Fibroblast of lung (primary cell): ENCODE measurements around the gene BLID. TPM values are rescaled to one million over a fixed set of nuclear protein-coding genes. Genes with fewer than 3 reads are reported as not detected.

Source experiments
- DNase-seq, 2 donors: peaks; one replicate each; pipeline versions ENCODE4 v3.0.0 to v3.0.0-alpha.2; 2010; ENCODE audit warnings: low read depth in 2 of 2
- H2AFZ ChIP-seq: 2 replicates; pipeline ENCODE4 v1.5.1; 2012; ENCODE audit warnings: low read length, control low read depth, inconsistent platforms
- H3K27ac ChIP-seq: 2 replicates; pipeline ENCODE4 v1.5.1; 2011; ENCODE audit warnings: low read length, control low read depth; ENCODE audit not compliant: insufficient read depth
- H3K27me3 ChIP-seq: 2 replicates; pipeline ENCODE4 v1.5.1; 2011; ENCODE audit warnings: mild to moderate bottlenecking, low read length; ENCODE audit not compliant: control insufficient read depth, insufficient read depth
- H3K36me3 ChIP-seq: 2 replicates; pipeline ENCODE4 v1.5.1; 2011; ENCODE audit warnings: low read length; ENCODE audit not compliant: control insufficient read depth, insufficient read depth
- H3K4me1 ChIP-seq: 2 replicates; pipeline ENCODE4 v1.5.1; 2011; ENCODE audit warnings: low read length; ENCODE audit not compliant: control insufficient read depth, insufficient read depth; ENCODE audit errors: extremely low read depth
- H3K4me2 ChIP-seq: 2 replicates; pipeline ENCODE4 v1.5.1; 2011; ENCODE audit warnings: low read length, control low read depth; ENCODE audit not compliant: insufficient read depth; ENCODE audit errors: extremely low read depth
- H3K4me3 ChIP-seq, 4 experiments: fragments of 200-600 bp in 1 of 4; sonication (generic) in 1 of 4; replicated peaks in 1 of 4; 2 replicates each; pipeline ENCODE4 v1.5.1; 2011 to 2016; ENCODE audit warnings: low read length in 4 of 4, low read depth in 3 of 4, mild to moderate bottlenecking in 3 of 4, control low read depth in 2 of 4, inconsistent platforms in 1 of 4, mixed read lengths in 1 of 4; ENCODE audit not compliant: insufficient read depth in 1 of 4; ENCODE audit errors: control extremely low read depth in 1 of 4
- H3K79me2 ChIP-seq: 2 replicates; pipeline ENCODE4 v1.5.1; 2012; ENCODE audit warnings: mild to moderate bottlenecking, low read length, inconsistent platforms; ENCODE audit not compliant: control insufficient read depth, insufficient read depth
- H3K9ac ChIP-seq: 2 replicates; pipeline ENCODE4 v1.5.1; 2011; ENCODE audit warnings: mild to moderate bottlenecking, low read length, control low read depth; ENCODE audit not compliant: insufficient read depth
- H3K9me3 ChIP-seq: 2 replicates; pipeline ENCODE4 v1.5.1; 2012; ENCODE audit warnings: low read depth, low read length; ENCODE audit not compliant: control insufficient read depth, insufficient read depth
- H4K20me1 ChIP-seq: 2 replicates; pipeline ENCODE4 v1.5.1; 2011; ENCODE audit warnings: low read length; ENCODE audit not compliant: control insufficient read depth, insufficient read depth; ENCODE audit errors: extremely low read depth
- EZH2 ChIP-seq: IDR thresholded peaks from 2 replicates; pipeline ENCODE4 v1.5.1; 2012; ENCODE audit warnings: low read length, control low read depth, mild to moderate bottlenecking; ENCODE audit errors: missing control alignments
- polyA plus RNA-seq, 2 donors: library from polyadenylated mRNA; depleted of rRNA in 1 of 2; stranded (reverse) in 1 of 2; unstranded in 1 of 2; fragments of >200 nt; gene quantifications; 2 replicates each; pipeline ENCODE4 v1.2.1, GENCODE V29; 2011 to 2012; ENCODE audit warnings: missing spikeins in 1 of 2
- total RNA-seq: library from RNA; depleted of rRNA; stranded (reverse); fragments of >200 nt; gene quantifications from 2 replicates; pipeline ENCODE4 v1.2.1, GENCODE V29; 2014
- TF ChIP-seq, protein P1 (sequence below), 2 donors: IDR thresholded peaks in 1 of 2; conservative IDR thresholded peaks in 1 of 2; 1 replicate in 1 of 2; 2 replicates in 1 of 2; pipeline ENCODE4 v1.5.1; 2011 to 2012; ENCODE audit warnings: low read length in 2 of 2, control low read depth in 1 of 2, inconsistent platforms in 1 of 2, low read depth in 1 of 2, mild to moderate bottlenecking in 1 of 2

BLID gene
- total and polyA plus RNA-seq, 2 donors (not counting 1 experiment from before 2014, with no cell fraction given): 0.32 to 7.9 TPM

DNA sequence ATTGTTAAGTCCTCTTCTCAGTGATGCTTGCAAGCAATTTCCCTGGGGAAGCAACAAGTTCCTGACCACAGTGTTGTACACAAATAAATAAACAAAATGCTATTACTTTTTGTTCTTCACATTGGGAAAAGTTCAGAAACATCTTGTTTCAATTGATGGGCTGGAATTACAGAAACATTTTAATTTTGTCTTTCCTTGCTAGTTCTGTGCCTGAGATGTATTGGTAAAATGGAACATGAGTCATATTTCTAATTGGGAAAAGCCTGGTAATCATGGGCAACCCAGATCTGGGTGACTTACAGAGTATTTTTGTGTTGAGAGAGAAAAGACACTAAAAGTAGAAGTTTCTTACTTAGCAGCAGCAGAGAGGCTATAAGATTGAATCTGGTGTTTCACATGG lies 576 bp upstream of the BLID start:
- Histone ChIP-seq H3K4me3 (no peak overlapping the region), H2AFZ (no peak overlapping the region), H3K36me3 (peaks cover 13% of the 10 kb centered on the region), H4K20me1 (no peaks in the 10 kb centered on the region), H3K27me3 (no peaks in the 10 kb centered on the region), H3K79me2 (peaks cover 83% of the 10 kb centered on the region), H3K9me3 (no peaks in the 10 kb centered on the region), H3K4me1 (peaks cover 10% of the 10 kb centered on the region), H3K27ac (no peak overlapping the region), H3K4me2 (no peak overlapping the region), H3K9ac (no peak overlapping the region)
- TF ChIP-seq EZH2: no peak
- TF ChIP-seq, protein P1, sequence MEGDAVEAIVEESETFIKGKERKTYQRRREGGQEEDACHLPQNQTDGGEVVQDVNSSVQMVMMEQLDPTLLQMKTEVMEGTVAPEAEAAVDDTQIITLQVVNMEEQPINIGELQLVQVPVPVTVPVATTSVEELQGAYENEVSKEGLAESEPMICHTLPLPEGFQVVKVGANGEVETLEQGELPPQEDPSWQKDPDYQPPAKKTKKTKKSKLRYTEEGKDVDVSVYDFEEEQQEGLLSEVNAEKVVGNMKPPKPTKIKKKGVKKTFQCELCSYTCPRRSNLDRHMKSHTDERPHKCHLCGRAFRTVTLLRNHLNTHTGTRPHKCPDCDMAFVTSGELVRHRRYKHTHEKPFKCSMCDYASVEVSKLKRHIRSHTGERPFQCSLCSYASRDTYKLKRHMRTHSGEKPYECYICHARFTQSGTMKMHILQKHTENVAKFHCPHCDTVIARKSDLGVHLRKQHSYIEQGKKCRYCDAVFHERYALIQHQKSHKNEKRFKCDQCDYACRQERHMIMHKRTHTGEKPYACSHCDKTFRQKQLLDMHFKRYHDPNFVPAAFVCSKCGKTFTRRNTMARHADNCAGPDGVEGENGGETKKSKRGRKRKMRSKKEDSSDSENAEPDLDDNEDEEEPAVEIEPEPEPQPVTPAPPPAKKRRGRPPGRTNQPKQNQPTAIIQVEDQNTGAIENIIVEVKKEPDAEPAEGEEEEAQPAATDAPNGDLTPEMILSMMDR (conservative IDR thresholded peaks at IDR 0.05 in 1 of 2, IDR thresholded peaks at IDR 0.05 in 1 of 2; ENCODE audit: low read depth in 1 of 2, low read length in 2 of 2): no peak
- no peak for DNase-seq

DNA sequence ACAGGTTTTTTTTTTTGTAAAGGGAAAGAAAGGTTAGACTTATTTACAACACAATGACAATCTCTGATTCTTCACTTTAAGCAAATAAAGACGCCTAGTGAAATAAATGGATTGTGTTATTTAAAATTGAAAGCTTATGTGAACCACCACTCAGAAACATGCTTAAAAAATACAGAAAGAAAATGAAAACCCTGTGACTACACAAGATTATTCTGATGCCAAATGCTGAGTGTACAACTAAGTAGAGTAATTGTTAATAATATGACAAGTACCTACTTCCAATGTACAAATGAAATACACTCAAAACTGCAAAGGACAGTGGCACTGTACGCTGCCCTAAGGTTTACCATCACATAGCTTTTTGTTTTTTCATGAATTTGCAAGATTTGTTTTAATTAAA lies 1.0 kb downstream of the BLID start:
- DNase-seq: no peak
- Histone ChIP-seq H3K4me1 (peaks cover 10% of the 10 kb centered on the region), H3K4me2 (no peak overlapping the region), H3K4me3 (no peak overlapping the region), H3K36me3 (peaks cover 14% of the 10 kb centered on the region), H3K9me3 (no peaks in the 10 kb centered on the region), H3K27me3 (no peaks in the 10 kb centered on the region), H4K20me1 (no peaks in the 10 kb centered on the region), H2AFZ (no peak overlapping the region), H3K27ac (no peak overlapping the region), H3K9ac (no peak overlapping the region), H3K79me2 (peaks cover 80% of the 10 kb centered on the region)
- TF ChIP-seq, protein P1 (conservative IDR thresholded peaks at IDR 0.05 in 1 of 2, IDR thresholded peaks at IDR 0.05 in 1 of 2; ENCODE audit: low read depth in 1 of 2, low read length in 2 of 2): no peak
- TF ChIP-seq EZH2: no peak

DNA sequence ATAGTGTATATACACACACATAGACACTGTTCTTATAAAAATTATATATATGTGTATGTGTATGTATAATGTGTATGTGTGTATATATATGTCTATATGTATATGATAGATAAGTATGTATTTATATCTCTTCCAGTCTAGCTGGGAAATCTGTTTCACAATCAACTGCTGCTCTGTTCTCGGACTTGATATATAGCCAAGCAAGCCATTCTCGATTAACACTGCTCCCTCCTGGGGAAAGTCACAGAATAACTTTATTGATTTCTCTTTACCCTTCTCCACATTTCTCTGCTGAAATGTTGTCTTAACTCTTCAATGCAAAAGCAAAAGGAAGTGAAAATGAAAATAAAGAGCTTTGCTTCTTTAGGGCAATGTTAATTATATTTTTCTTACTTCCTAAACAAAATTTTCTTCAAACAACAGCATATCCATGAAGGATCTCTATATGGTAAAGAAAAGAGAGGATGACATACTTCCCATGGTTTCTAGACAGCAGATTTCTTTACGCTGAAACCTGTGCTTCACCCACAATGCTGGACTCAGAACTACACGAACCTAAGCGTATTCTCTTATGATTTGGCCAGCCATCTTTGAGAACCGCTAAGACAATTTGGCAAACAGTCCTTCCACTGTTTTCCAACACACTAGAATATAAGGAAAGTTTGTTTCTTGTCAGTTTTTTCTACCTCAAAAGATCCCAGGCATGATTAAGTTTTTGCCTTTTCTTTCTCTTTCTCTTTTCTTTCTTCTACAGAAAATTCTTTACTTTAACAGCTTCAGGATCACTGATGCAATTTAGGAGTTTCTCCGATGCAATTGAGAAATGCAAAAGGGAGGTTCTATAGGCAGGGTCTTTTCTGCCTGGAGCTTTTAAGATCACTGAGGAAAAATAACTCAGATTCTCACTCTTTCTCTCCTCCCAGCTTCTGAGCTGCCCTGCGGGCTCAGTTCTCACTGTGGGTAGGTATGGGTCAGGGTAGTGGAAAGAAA lies 1.9 kb downstream of the BLID start:
- no peak for TF ChIP-seq EZH2
- TF ChIP-seq, protein P1 (conservative IDR thresholded peaks at IDR 0.05 in 1 of 2, IDR thresholded peaks at IDR 0.05 in 1 of 2; ENCODE audit: low read depth in 1 of 2, low read length in 2 of 2): peak in 1 of 2 donors; percentile 15
- H3K79me2 ChIP-seq: peaks cover 80% of the 10 kb centered on the region

More for the DNA sequence above, 1.9 kb downstream of the BLID start:
- Histone ChIP-seq H3K4me3 (no peak overlapping the region), H3K4me2 (no peak overlapping the region), H3K4me1 (peaks cover 10% of the 10 kb centered on the region), H3K9me3 (no peaks in the 10 kb centered on the region), H3K27me3 (no peaks in the 10 kb centered on the region), H3K9ac (no peak overlapping the region), H3K27ac (no peak overlapping the region), H2AFZ (no peak overlapping the region), H4K20me1 (no peaks in the 10 kb centered on the region), H3K36me3 (peaks cover 15% of the 10 kb centered on the region)
- peak in 1 of 2 donors; percentile 80 for DNase-seq
